A549 (cell line): Measurements from ENCODE around the gene DEFB125. TPM values are rescaled to one million over a fixed set of nuclear protein-coding genes. Genes with fewer than 3 reads are reported as not detected.
"Not testable (repeated sequence)": the region's sequence is repeated elsewhere in the genome, so short reads cannot be mapped to it uniquely, and the experiment has no call there.

Source experiments
- ATAC-seq, 2 experiments: fragments of 200-7000 bp in 1 of 2; fragments of >200 bp in 1 of 2; cut with Nextera tagmentation in 1 of 2; cut with Tn5 transposase in 1 of 2; 3 replicates each; pipeline versions ENCODE4 v1.8.0 to v1.9.1; 2018 to 2020; ENCODE audit warnings: mild to moderate bottlenecking in 1 of 2, moderate library complexity in 1 of 2
- CTCF ChIA-PET: fragments of 300-600 bp; sonication (Branson Sonifier 250); formaldehyde crosslinking; extraction: SDS; loops from one replicate; lab custom pipeline; 2021; ENCODE audit warnings: antibody characterized with exemption, inconsistent platforms; lab: Yijun Ruan, JAX
- POLR2A ChIA-PET: fragments of 350-600 bp; formaldehyde crosslinking; extraction: SDS; loops from one replicate; lab custom pipeline; 2021; ENCODE audit warnings: antibody characterized with exemption, inconsistent platforms; lab: Yijun Ruan, JAX
- DNase-seq, 2 experiments: peaks; one replicate each; pipeline versions ENCODE4 v3.0.0 to v3.0.0-alpha.2; 2011 to 2016; ENCODE audit warnings: low read depth in 1 of 2, low spot score in 1 of 2
- FAIRE-seq: peaks from 2 replicates; lab custom pipeline; 2011; peaks lifted over from hg19 to GRCh38; lab: Jason Lieb, UNC
- H3K27ac ChIP-seq, 2 experiments: fragments of >200 bp; sonication (Bioruptor Twin); formaldehyde crosslinking; 3 replicates each; pipeline ENCODE4 v1.5.1; 2016 to 2017
- H3K4me1 ChIP-seq: fragments of >200 bp; sonication (Bioruptor Twin); formaldehyde crosslinking; 3 replicates; pipeline ENCODE4 v1.6.1; 2016
- H3K4me2 ChIP-seq: fragments of >200 bp; sonication (Bioruptor Twin); formaldehyde crosslinking; 3 replicates; pipeline ENCODE4 v1.6.1; 2016
- H3K4me3 ChIP-seq: fragments of >200 bp; sonication (Bioruptor Twin); formaldehyde crosslinking; 3 replicates; pipeline ENCODE4 v1.5.1; 2016
- H3K9me3 ChIP-seq: fragments of >200 bp; sonication (Bioruptor Twin); formaldehyde crosslinking; 3 replicates; pipeline ENCODE4 v1.6.1; 2016
- BHLHE40 ChIP-seq: IDR thresholded peaks from 2 replicates; pipeline ENCODE4 v1.6.1; 2012; ENCODE audit warnings: low read depth, low read length, inconsistent platforms
- CEBPB ChIP-seq, 2 experiments: fragments of >200 bp in 1 of 2; sonication (Bioruptor Twin) in 1 of 2; formaldehyde crosslinking in 1 of 2; IDR thresholded peaks; 2 replicates each; pipeline ENCODE4 v1.6.1; 2012 to 2016
- CTCF ChIP-seq: fragments of >200 bp; sonication (Bioruptor Twin); formaldehyde crosslinking; IDR thresholded peaks from 3 replicates; pipeline ENCODE4 v1.5.1; 2016
- FOSL2 ChIP-seq, 2 experiments: fragments of 450-650 bp in 1 of 2; fragments of >200 bp in 1 of 2; sonication (Bioruptor Twin) in 1 of 2; formaldehyde crosslinking; IDR thresholded peaks; 2 replicates each; pipeline versions ENCODE4 v1.5.0 to v1.6.1; 2016 to 2020; ENCODE audit warnings: mild to moderate bottlenecking in 1 of 2, moderate library complexity in 1 of 2
- GATA3 ChIP-seq: IDR thresholded peaks from 2 replicates; pipeline ENCODE4 v1.6.1; 2012; ENCODE audit warnings: borderline replicate concordance
- JUN ChIP-seq, 2 experiments: fragments of >200 bp; sonication (Bioruptor Twin); formaldehyde crosslinking; IDR thresholded peaks; 2 replicates in 1 of 2; 3 replicates in 1 of 2; pipeline ENCODE4 v1.6.1; 2016 to 2017
- JUNB ChIP-seq: fragments of >200 bp; sonication (Bioruptor Twin); formaldehyde crosslinking; IDR thresholded peaks from 2 replicates; pipeline ENCODE4 v1.6.1; 2016
- KDM5A ChIP-seq: fragments of 200-600 bp; sonication (generic); IDR thresholded peaks from 2 replicates; pipeline ENCODE4 v1.6.1; 2016; ENCODE audit warnings: antibody characterized with exemption, mild to moderate bottlenecking
- MAX ChIP-seq: IDR thresholded peaks from 2 replicates; pipeline ENCODE4 v1.6.1; 2012
- NFE2L2 ChIP-seq: fragments of 150-350 bp; conservative IDR thresholded peaks from 2 replicates; pipeline ENCODE4 v1.6.1; 2014; ENCODE audit warnings: low read length
- PBX3 ChIP-seq: IDR thresholded peaks from 2 replicates; pipeline ENCODE4 v1.6.1; 2012
- PHF8 ChIP-seq: fragments of 200-600 bp; sonication (generic); IDR thresholded peaks from 2 replicates; pipeline ENCODE4 v1.6.1; 2016; ENCODE audit warnings: low read depth, mild to moderate bottlenecking, antibody characterized with exemption, moderate library complexity, borderline replicate concordance
- POLR2A ChIP-seq: IDR thresholded peaks from 2 replicates; pipeline ENCODE4 v1.6.1; 2012; ENCODE audit warnings: mild to moderate bottlenecking, low read length
- RAD21 ChIP-seq, 2 experiments: fragments of >200 bp in 1 of 2; sonication (Bioruptor Twin) in 1 of 2; formaldehyde crosslinking in 1 of 2; IDR thresholded peaks in 1 of 2; conservative IDR thresholded peaks in 1 of 2; 2 replicates in 1 of 2; 3 replicates in 1 of 2; pipeline ENCODE4 v1.6.1; 2012 to 2018; ENCODE audit warnings: inconsistent platforms in 1 of 2
- RFX5 ChIP-seq: fragments of 450-650 bp; IDR thresholded peaks from 2 replicates; pipeline ENCODE4 v1.7.1; 2014; ENCODE audit warnings: antibody characterized with exemption, mild to moderate bottlenecking, moderate library complexity
- WGBS: methylation state at CpG from one replicate; pipeline ENCODE4 v1.1.6; 2017; ENCODE audit errors: missing lambda C conversion rate; 5-methylcytosine and 5-hydroxymethylcytosine counted together
- polyA plus RNA-seq, 4 experiments: library from polyadenylated mRNA; depleted of rRNA in 3 of 4; stranded (reverse); fragments of >200 nt; fragmentation: RNase III in 1 of 4; extraction: RNeasy Plus Mini Kit Qiagen cat#74134 plus additional on column Dnase treatment in 1 of 4; gene quantifications; 2 replicates in 3 of 4; 3 replicates in 1 of 4; pipeline ENCODE4 v1.2.3, GENCODE V29; 2011 to 2017

Gene DEFB125
- polyA plus RNA-seq, 2 of the 4 experiments (the other 2 are of a cell fraction), result not detected

DNA sequence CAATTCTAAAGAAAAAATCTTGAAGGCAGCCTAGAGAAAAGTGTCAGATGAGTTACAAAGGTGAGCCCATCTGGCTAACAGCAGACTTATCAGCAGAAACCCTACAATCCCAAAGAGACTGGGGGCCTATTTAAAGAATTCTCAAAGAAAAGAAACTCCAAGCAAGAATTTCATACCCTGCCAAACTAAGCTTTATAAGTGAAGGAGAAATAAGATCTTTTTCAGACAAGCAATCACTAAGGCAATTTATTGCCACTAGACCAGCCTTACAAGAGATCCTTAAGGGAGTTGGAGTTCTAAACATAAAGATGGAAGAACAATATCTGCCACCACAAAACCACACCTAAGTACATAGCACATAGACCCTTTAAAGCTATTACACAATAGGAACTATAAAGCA is 30.0 kb downstream of the DEFB125 start:
- TF ChIP-seq BHLHE40, result no peak
- TF ChIP-seq KDM5A, result no peak
- TF ChIP-seq MAX, result no peak
- TF ChIP-seq GATA3, result no peak
- no peak for TF ChIP-seq POLR2A
- no peak for TF ChIP-seq NFE2L2
- TF ChIP-seq JUNB, result no peak
- TF ChIP-seq PHF8, result no peak
- no peak for TF ChIP-seq CEBPB (IDR thresholded peaks at IDR 0.05)
- no peak for TF ChIP-seq PBX3
- TF ChIP-seq JUN (IDR thresholded peaks at IDR 0.05), result no peak
- ATAC-seq (no peak), DNase-seq (no peak), FAIRE-seq (no peak)
- H3K4me3 ChIP-seq, result no peak overlapping the region
- peaks cover 12% of the 10 kb centered on the region; the same call in 1 of the 3 replicates for H3K9me3 ChIP-seq
- no peak overlapping the region for H3K27ac ChIP-seq
- CTCF ChIA-PET, result interaction anchor here (1.0 to 1.6 kb wide), 2 partner anchors 37 to 77 kb away, joined by 3 to 4 read pairs; no protein-coding TSS in a partner anchor
- POLR2A ChIA-PET, result no interaction called here
- H3K4me1 ChIP-seq, result no peaks in the 10 kb centered on the region
- no peak overlapping the region for H3K4me2 ChIP-seq

DNA sequence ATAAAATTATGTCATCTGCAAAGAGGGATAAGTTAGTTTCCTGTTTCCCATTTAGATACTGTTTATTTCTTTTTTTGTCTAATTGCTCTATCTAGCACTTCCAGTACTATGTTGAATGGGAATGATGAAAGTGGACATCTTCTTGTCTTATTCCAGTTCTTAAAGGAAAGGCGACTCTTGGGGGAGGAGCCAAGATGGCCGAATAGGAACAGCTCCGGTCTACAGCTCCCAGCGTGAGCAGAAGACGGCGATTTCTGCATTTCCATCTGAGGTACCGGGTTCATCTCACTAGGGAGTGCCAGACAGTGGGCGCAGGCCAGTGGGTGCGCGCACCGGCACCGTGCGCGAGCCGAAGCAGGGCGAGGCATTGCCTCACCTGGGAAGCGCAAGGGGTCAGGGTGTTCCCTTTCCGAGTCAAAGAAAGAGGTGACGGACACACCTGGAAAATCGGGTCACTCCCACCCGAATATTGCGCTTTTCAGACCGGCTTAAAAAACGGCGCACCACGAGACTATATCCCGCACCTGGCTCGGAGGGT is 42.4 kb downstream of the DEFB125 start:
- H3K4me3 ChIP-seq, DNase-seq, POLR2A ChIA-PET, H3K27ac ChIP-seq, CTCF ChIA-PET, ATAC-seq, FAIRE-seq, H3K4me1 ChIP-seq, H3K9me3 ChIP-seq: not testable (repeated sequence)
- WGBS, result 69% methylated on average over 27 of the region's 28 CpGs
- H3K4me2 ChIP-seq, result peak overlapping the region; percentile 33; the same call in 1 of the 3 replicates

- no peak overlapping the region for H3K27ac ChIP-seq
- CTCF ChIA-PET, result interaction anchor here (0.6 to 1.5 kb wide), 7 partner anchors 12 to 117 kb away, joined by 3 to 7 read pairs (median 3); no protein-coding TSS in a partner anchor
- peak; percentile 64 to 88; a peak in 5 of 6 replicates for ATAC-seq
- H3K4me3 ChIP-seq, result peak overlapping the region; percentile 21; the same call in 2 of the 3 replicates
- DNase-seq, result peak; percentile 34 to 78
- TF ChIP-seq RFX5 (no peak), RAD21 (conservative IDR thresholded peaks at IDR 0.05 in 1 of 2, IDR thresholded peaks at IDR 0.05 in 1 of 2) (peak in 1 of 2 experiments; percentile 27; a peak in 1 of 5 replicates), FOSL2 (IDR thresholded peaks at IDR 0.05) (no peak), FOSL2 (CRISPR knock-in tag; IDR thresholded peaks at IDR 0.05) (no peak), GATA3 (no peak), MAX (0 out of 2 replicates have a peak, but pooled peaks have one; percentile 25), CTCF (peak; percentile 28; the same call in 2 of the 3 replicates)
- peaks cover 11% of the 10 kb centered on the region for H3K9me3 ChIP-seq
- FAIRE-seq, result no peak
- POLR2A ChIA-PET, result no interaction called here
- WGBS, result 8% methylated on average over 11 of the region's 11 CpGs
- no peaks in the 10 kb centered on the region for H3K4me1 ChIP-seq
- H3K4me2 ChIP-seq, result peak overlapping the region; percentile 35; the same call in 2 of the 3 replicates
Observed at GRCh38 chr20:137668-138490, 50.4 kb downstream of the DEFB125 start.
